OCI-M1 (cell line): ENCODE measurements around the gene BMPER.

Experiments
- DNase-seq: peaks from one replicate; lab custom pipeline; 2025; lab: John Stamatoyannopoulos, UW

The BMPER gene

GRCh38 chr7:34181271-34181958 lies 276.1 kb downstream of the BMPER start:
- no peak for DNase-seq

- DNase-seq, result no peak
Observed at GRCh38 chr7:34184466-34184865, 279.1 kb downstream of the BMPER start.

GRCh38 chr7:34187798-34188307 lies 282.5 kb downstream of the BMPER start:
- DNase-seq, result no peak

- no peak for DNase-seq
Observed at GRCh38 chr7:34189031-34189430, 283.7 kb downstream of the BMPER start.

GRCh38 chr7:34190299-34190698 lies 285.0 kb downstream of the BMPER start:
- DNase-seq, result no peak

- no peak for DNase-seq
Observed at GRCh38 chr7:34191162-34191561, 285.8 kb downstream of the BMPER start.

- no peak for DNase-seq
Observed at GRCh38 chr7:34191771-34192479, 286.6 kb downstream of the BMPER start.

GRCh38 chr7:34192906-34193305 lies 287.6 kb downstream of the BMPER start:
- DNase-seq, result no peak

- no peak for DNase-seq
Observed at GRCh38 chr7:34198231-34198641, 292.9 kb downstream of the BMPER start.
